Measurements from ENCODE around the gene MBD5. TPM values are rescaled to one million over a fixed set of nuclear protein-coding genes. Genes with fewer than 3 reads are reported as not detected.

Gene MBD5
- polyA plus RNA-seq (2012; rRNA removed), result 7.4 and 11.7 TPM in 2 replicates
- polyA plus RNA-seq (2012; cell fraction: cytosol; rRNA removed), result 8.7 and 9.5 TPM in 2 replicates
- 6.7 and 12.4 TPM in 2 replicates for polyA plus RNA-seq (2012; cell fraction: nucleus; rRNA removed)

GRCh38 chr2:148021059-148021861, at the start of gene MBD5:
MBD5 (plus strand) TSS chr2:148021091.
- peak within 1 kb of the TSS; percentile 86 for H3K9ac ChIP-seq
- peaks cover 11% of the 10 kb centered on the region for H3F3A ChIP-seq (replicated peaks; ENCODE audit: insufficient read depth)
- peaks cover 0 to 4% of the 10 kb centered on the region in 2 experiments for H3K36me3 ChIP-seq (replicated peaks in 1 of 2; ENCODE audit: control insufficient read depth in 1 of 2, insufficient read depth in 2 of 2, low read length in 1 of 2)
- peak within 1 kb of the TSS; percentile 86 to 94 for H3K4me3 ChIP-seq (ENCODE audit: low read depth in 2 of 2, low read length in 1 of 2)
- H4K20me1 ChIP-seq (ENCODE audit: insufficient read depth), result peaks cover 14% of the 10 kb centered on the region; the same call in 1 of the 2 replicates
- DNase-seq, result peak; percentile 26
- TF ChIP-seq TCF12 (IDR thresholded peaks at IDR 0.05) (peak; percentile 34; the same call in 1 of the 2 replicates), TAF1 (IDR thresholded peaks at IDR 0.05; ENCODE audit: borderline replicate concordance, low read depth, low read length) (peak; percentile 90), MEF2A (IDR thresholded peaks at IDR 0.05; ENCODE audit: borderline replicate concordance, low read depth) (no peak), RFX5 (IDR thresholded peaks at IDR 0.05; ENCODE audit: low read length) (0 out of 2 replicates have a peak, but pooled peaks have one; percentile 15), FOXM1 (IDR thresholded peaks at IDR 0.05; ENCODE audit: low read depth) (no peak), MXI1 (IDR thresholded peaks at IDR 0.05; ENCODE audit: low read depth, low read length) (no peak), FOXJ3 (CRISPR knock-in tag; IDR thresholded peaks at IDR 0.05) (no peak)
- ChIA-PET POLR2A (interaction anchor here (0.6 to 1.1 kb wide), 5 partner anchors 9 to 948 kb away, joined by 3 to 4 read pairs (median 3); no protein-coding TSS in a partner anchor), CTCF (interaction anchor here (1.0 to 5.2 kb wide), 6 partner anchors 13 to 488 kb away, joined by 3 to 23 read pairs (median 4); no protein-coding TSS in a partner anchor)
- H3K27me3 ChIP-seq (ENCODE audit: insufficient read depth), result no peaks in the 10 kb centered on the region
- peak within 1 kb of the TSS; percentile 83 for H2AFZ ChIP-seq (ENCODE audit: low read depth)
- peaks cover 91% of the 10 kb centered on the region for H3K79me2 ChIP-seq (ENCODE audit: insufficient read depth)
- 0% methylated on average over 11 of the region's 11 CpGs for WGBS (ENCODE audit: low lambda C conversion rate)
- H3K4me2 ChIP-seq, result peak within 1 kb of the TSS; percentile 85
- H3K4me1 ChIP-seq (ENCODE audit: control insufficient read depth in 1 of 2, insufficient read depth in 2 of 2, low read depth in 1 of 2, low read length in 1 of 2), result peaks cover 6 to 14% of the 10 kb centered on the region in 2 experiments; a peak in 2 of 4 replicates
- H3K9me2 ChIP-seq, result no peaks in the 10 kb centered on the region
- peak within 1 kb of the TSS; percentile 90 to 91 for H3K27ac ChIP-seq (ENCODE audit: low read depth in 2 of 2, low read length in 1 of 2)
- H3K9me3 ChIP-seq, result no peaks in the 10 kb centered on the region

GRCh38 chr2:147976102-147976501, 44.8 kb upstream of the MBD5 start:
- Histone ChIP-seq H4K20me1 (ENCODE audit: insufficient read depth) (no peaks in the 10 kb centered on the region), H3K27ac (ENCODE audit: low read depth in 2 of 2, low read length in 1 of 2) (no peak overlapping the region), H3K4me2 (no peak overlapping the region), H3F3A (replicated peaks; ENCODE audit: insufficient read depth) (no peaks in the 10 kb centered on the region), H3K4me1 (ENCODE audit: control insufficient read depth in 1 of 2, insufficient read depth in 2 of 2, low read depth in 1 of 2, low read length in 1 of 2) (no peaks in the 10 kb centered on the region; a peak in 2 of 4 replicates), H3K36me3 (replicated peaks in 1 of 2; ENCODE audit: control insufficient read depth in 1 of 2, insufficient read depth in 2 of 2, low read length in 1 of 2) (peaks cover 10 to 20% of the 10 kb centered on the region in 2 experiments), H3K4me3 (ENCODE audit: low read depth in 2 of 2, low read length in 1 of 2) (no peak overlapping the region), H3K9ac (no peak overlapping the region), H2AFZ (ENCODE audit: low read depth) (no peak overlapping the region), H3K79me2 (ENCODE audit: insufficient read depth) (peaks cover 36% of the 10 kb centered on the region; the same call in 1 of the 2 replicates), H3K27me3 (ENCODE audit: insufficient read depth) (no peaks in the 10 kb centered on the region), H3K9me2 (no peaks in the 10 kb centered on the region), H3K9me3 (peaks cover 5% of the 10 kb centered on the region; the same call in 1 of the 2 replicates)
- TF ChIP-seq EZH2phosphoT487 (IDR thresholded peaks at IDR 0.05; ENCODE audit: borderline replicate concordance, low read depth) (no peak), CHD2 (IDR thresholded peaks at IDR 0.05; ENCODE audit: low read length, partially characterized antibody) (no peak), FOXJ3 (CRISPR knock-in tag; IDR thresholded peaks at IDR 0.05) (no peak), RXRA (IDR thresholded peaks at IDR 0.05; ENCODE audit: borderline replicate concordance, low read depth) (no peak), GATA2 (CRISPR knock-in tag; IDR thresholded peaks at IDR 0.05) (no peak), MXI1 (IDR thresholded peaks at IDR 0.05; ENCODE audit: low read depth, low read length) (no peak), FOSL2 (IDR thresholded peaks at IDR 0.05; ENCODE audit: borderline replicate concordance, low read depth) (no peak), EP300 (IDR thresholded peaks at IDR 0.05; ENCODE audit: borderline replicate concordance in 1 of 2, low read depth in 1 of 2, low read length in 1 of 2) (no peak)
- WGBS (ENCODE audit: low lambda C conversion rate), result 100% methylated on average over 2 of the region's 2 CpGs
- ChIA-PET POLR2A (no interaction called here), CTCF (interaction anchor here (3.0 kb wide), 1 partner anchor 13 kb away, joined by 11 read pairs; no protein-coding TSS in a partner anchor)
- no peak for DNase-seq

Measured in SK-N-SH (cell line).